B cell (primary cell): Measurements from ENCODE around the gene PROB1. TPM values are rescaled to one million over a fixed set of nuclear protein-coding genes. Genes with fewer than 3 reads are reported as not detected.
A peak's percentile ranks its signal among the peaks of the same experiment; 100 is the strongest.

ENCODE experiments used
- ATAC-seq: fragments of 200-7000 bp; cut with Tn5 transposase; one replicate; pipeline ENCODE4 v1.10.0; 2021; ENCODE audit warnings: low read depth, mild to moderate bottlenecking, moderate number of reproducible peaks, moderate library complexity
- CTCF ChIA-PET: fragments of 350-600 bp; sonication (Branson Sonifier 250); formaldehyde crosslinking; loops from one replicate; lab custom pipeline; 2021; ENCODE audit warnings: antibody characterized with exemption, inconsistent platforms; lab: Charles Lee
- POLR2A ChIA-PET: fragments of 350-600 bp; sonication (Branson Sonifier 250); formaldehyde crosslinking; loops from one replicate; lab custom pipeline; 2021; ENCODE audit warnings: antibody characterized with exemption; lab: Charles Lee
- DNase-seq: peaks from one replicate; pipeline ENCODE4 v3.0.0; 2013
- H2AFZ ChIP-seq: 2 replicates; pipeline ENCODE4 v1.6.1; 2012; ENCODE audit warnings: mild to moderate bottlenecking, low read depth, low read length; ENCODE audit not compliant: insufficient read depth, poor library complexity, severe bottlenecking
- H3K27ac ChIP-seq, 2 donors: 1 replicate in 1 of 2; 2 replicates in 1 of 2; pipeline ENCODE4 v1.5.1; 2012 to 2013; ENCODE audit warnings: low read length in 2 of 2, mild to moderate bottlenecking in 2 of 2, moderate library complexity in 1 of 2
- H3K27me3 ChIP-seq, 4 experiments: fragments of 200-600 bp in 1 of 4; sonication (generic) in 1 of 4; replicated peaks in 1 of 4; 1 replicate in 2 of 4; 2 replicates in 2 of 4; pipeline versions ENCODE4 v1.6.1 to v1.7.0; 2013 to 2016; ENCODE audit warnings: low read length in 3 of 4, mild to moderate bottlenecking in 2 of 4, mixed read lengths in 1 of 4, moderate library complexity in 1 of 4; ENCODE audit not compliant: insufficient read depth in 4 of 4, control insufficient read depth in 3 of 4; ENCODE audit errors: control extremely low read depth in 1 of 4
- H3K36me3 ChIP-seq, 2 experiments: replicated peaks in 1 of 2; 1 replicate in 1 of 2; 2 replicates in 1 of 2; pipeline versions ENCODE4 v1.6.1 to v1.7.1; 2013; ENCODE audit warnings: low read length in 1 of 2; ENCODE audit not compliant: insufficient read depth in 2 of 2, control insufficient read depth in 1 of 2; ENCODE audit errors: control extremely low read depth in 1 of 2, extremely low read depth in 1 of 2
- H3K4me1 ChIP-seq, 2 donors: fragments of 200-600 bp in 1 of 2; sonication (generic) in 1 of 2; 1 replicate in 1 of 2; 2 replicates in 1 of 2; pipeline versions ENCODE4 v1.5.1 to v1.6.1; 2013 to 2017; ENCODE audit warnings: low read length in 2 of 2; ENCODE audit not compliant: control insufficient read depth in 2 of 2, insufficient read depth in 2 of 2
- H3K4me2 ChIP-seq: replicated peaks from 2 replicates; pipeline ENCODE3; 2012; ENCODE audit warnings: mild to moderate bottlenecking, low read depth, low read length; ENCODE audit not compliant: poor library complexity, severe bottlenecking
- H3K4me3 ChIP-seq, 5 experiments: fragments of 200-600 bp in 1 of 5; sonication (generic) in 1 of 5; 1 replicate in 3 of 5; 2 replicates in 2 of 5; pipeline versions ENCODE4 v1.5.1 to v1.7.0; 2011 to 2016; ENCODE audit warnings: low read length in 4 of 5, mild to moderate bottlenecking in 4 of 5, low read depth in 2 of 5, control low read depth in 1 of 5, moderate library complexity in 1 of 5; ENCODE audit not compliant: insufficient read depth in 1 of 5; ENCODE audit errors: control extremely low read depth in 1 of 5, extremely low read depth in 1 of 5
- H3K79me2 ChIP-seq: fragments of 200-600 bp; sonication (generic); one replicate; pipeline ENCODE4 v1.6.0; 2016; ENCODE audit warnings: low read length; ENCODE audit not compliant: control insufficient read depth, insufficient read depth
- H3K9ac ChIP-seq: fragments of 200-600 bp; sonication (generic); 2 replicates; pipeline ENCODE4 v1.6.1; 2017; ENCODE audit warnings: mild to moderate bottlenecking, low read length, moderate library complexity
- H3K9me3 ChIP-seq, 3 donors: one replicate each; pipeline versions ENCODE4 v1.6.1 to v1.7.1; 2013; ENCODE audit warnings: low read length in 2 of 3; ENCODE audit not compliant: control insufficient read depth in 2 of 3, insufficient read depth in 1 of 3; ENCODE audit errors: control extremely low read depth in 1 of 3
- H4K20me1 ChIP-seq: 2 replicates; pipeline ENCODE4 v1.6.0; 2012; ENCODE audit warnings: mild to moderate bottlenecking, low read length; ENCODE audit not compliant: insufficient read depth, control insufficient read depth, poor library complexity, severe bottlenecking
- H3K27ac Mint-ChIP-seq: one replicate; pipeline ENCODE4 v1.8.0; 2021; ENCODE audit warnings: mixed read lengths
- H3K27me3 Mint-ChIP-seq: one replicate; pipeline ENCODE4 v1.8.0; 2021; ENCODE audit warnings: mixed read lengths
- H3K4me1 Mint-ChIP-seq: one replicate; pipeline ENCODE4 v1.8.0; 2021; ENCODE audit warnings: mixed read lengths
- H3K4me3 Mint-ChIP-seq: one replicate; pipeline ENCODE4 v1.8.0; 2021; ENCODE audit warnings: mixed read lengths
- H3K9me3 Mint-ChIP-seq: one replicate; pipeline ENCODE4 v1.8.0; 2022; ENCODE audit warnings: mixed read lengths; ENCODE audit not compliant: insufficient read depth
- CTCF ChIP-seq: fragments of 200-600 bp; IDR thresholded peaks from one replicate; pipeline ENCODE4 v1.8.0; 2022; ENCODE audit warnings: antibody characterized with exemption, mild to moderate bottlenecking
- EZH2 ChIP-seq: IDR thresholded peaks from 2 replicates; pipeline ENCODE4 v1.6.1; 2012; ENCODE audit warnings: borderline replicate concordance, low read depth, mild to moderate bottlenecking, moderate library complexity, low read length; ENCODE audit not compliant: insufficient read depth, poor library complexity, severe bottlenecking
- WGBS: methylation state at CpG from one replicate; pipeline ENCODE4 v1.1.5; 2013; ENCODE audit warnings: missing lambda C conversion rate; ENCODE audit not compliant: insufficient coverage; 5-methylcytosine and 5-hydroxymethylcytosine counted together
- intact Hi-C: fragments of 100-400 bp; cut with micrococcal nuclease; formaldehyde crosslinking; loops from one replicate; pipeline ENCODE4 v1.10.0; 2022
- polyA plus RNA-seq: library from polyadenylated mRNA; depleted of rRNA; stranded (reverse); fragments of >200 nt; gene quantifications from 2 replicates; pipeline ENCODE4 v1.2.3, GENCODE V29; 2012
- total RNA-seq, 2 donors: library from RNA; stranded (reverse); fragments of 120-200 nt in 1 of 2; gene quantifications; 1 replicate in 1 of 2; 2 replicates in 1 of 2; pipeline versions ENCODE4 v1.2.3 to v1.2.4, GENCODE V29; 2013 to 2022

Gene PROB1
- total and polyA plus RNA-seq, 2 donors (not counting 1 experiment from before 2014, with no cell fraction given), result 1.2 to 3.7 TPM

GRCh38 chr5:139408191-139408590 is 13.3 kb upstream of the PROB1 start:
- Histone ChIP-seq H3K79me2 (peaks cover 8% of the 10 kb centered on the region), H3K4me3 (no peak overlapping the region), H3K27me3 (no peaks in the 10 kb centered on the region), H4K20me1 (no peaks in the 10 kb centered on the region), H3K9me3 (no peaks in the 10 kb centered on the region), H3K27ac (peak overlapping the region; percentile 50 to 78), H3K4me2 (peak overlapping the region; percentile 60), H3K36me3 (no peaks in the 10 kb centered on the region), H3K4me1 (peaks cover 31 to 35% of the 10 kb centered on the region in 2 donors), H2AFZ (no peak overlapping the region), H3K9ac (no peak overlapping the region)
- H3K27me3 Mint-ChIP-seq, result no peaks in the 10 kb centered on the region
- H3K27ac Mint-ChIP-seq, result peak overlapping the region; percentile 64
- H3K9me3 Mint-ChIP-seq, result no peaks in the 10 kb centered on the region
- ATAC-seq, result no peak
- no peak for DNase-seq
- H3K4me3 Mint-ChIP-seq, result peak overlapping the region; percentile 1
- H3K4me1 Mint-ChIP-seq, result peaks cover 36% of the 10 kb centered on the region
- intact Hi-C loops, result loop anchor here (5.0 to 10.0 kb wide), 4 partner anchors 109 to 943 kb away; partner anchors contain the start of gene EGR1
- 100% methylated on average over 2 of the region's 7 CpGs for WGBS
- POLR2A ChIA-PET, result interaction anchor here (0.7 to 1.6 kb wide), 2 partner anchors 15 to 114 kb away, joined by 3 read pairs; no protein-coding TSS in a partner anchor
- no peak for TF ChIP-seq CTCF
- no peak for TF ChIP-seq EZH2
- CTCF ChIA-PET, result interaction anchor here (0.7 to 7.3 kb wide), 4 partner anchors 13 to 109 kb away, joined by 3 to 43 read pairs (median 4); no protein-coding TSS in a partner anchor

- TF ChIP-seq EZH2, result no peak
- no peak for TF ChIP-seq CTCF
- Mint-ChIP-seq H3K9me3 (no peaks in the 10 kb centered on the region), H3K4me1 (peaks cover 43% of the 10 kb centered on the region), H3K27me3 (no peaks in the 10 kb centered on the region), H3K27ac (peak overlapping the region; percentile 64), H3K4me3 (peak overlapping the region; percentile 1)
- DNase-seq, result peak; percentile 80
- ChIA-PET POLR2A (interaction anchor here (1.0 to 1.6 kb wide), 2 partner anchors 14 to 31 kb away, joined by 3 to 6 read pairs; partner anchors contain the start of gene DNAJC18), CTCF (interaction anchor here (0.6 to 7.3 kb wide), 6 partner anchors 10 to 110 kb away, joined by 3 to 43 read pairs (median 4); partner anchors contain the start of gene PAIP2)
- intact Hi-C loops, result loop anchor here (5.0 to 10.0 kb wide), 4 partner anchors 110 to 943 kb away; partner anchors contain the start of gene EGR1
- Histone ChIP-seq H3K4me2 (peak overlapping the region; percentile 60), H3K4me1 (peaks cover 33 to 41% of the 10 kb centered on the region in 2 donors), H3K4me3 (no peak overlapping the region), H3K9ac (peak overlapping the region; percentile 26), H3K27me3 (no peaks in the 10 kb centered on the region), H4K20me1 (no peaks in the 10 kb centered on the region), H3K27ac (peak overlapping the region; percentile 50 to 78), H3K79me2 (peaks cover 8% of the 10 kb centered on the region), H3K9me3 (no peaks in the 10 kb centered on the region), H3K36me3 (no peaks in the 10 kb centered on the region), H2AFZ (no peak overlapping the region)
- ATAC-seq, result peak; percentile 38
These were observed 12.6 kb upstream of the PROB1 start for GRCh38 chr5:139407517-139407916.
